ENCODE results near the gene ZFP37. TPM values are rescaled to one million over a fixed set of nuclear protein-coding genes. Genes with fewer than 3 reads are reported as not detected.

The ZFP37 gene
- total and polyA plus RNA-seq, 9 donors: 2.7 to 6.1 (median 4.8) TPM

- H3K9me3 ChIP-seq (replicated peaks; ENCODE audit: control insufficient read depth, low read depth, low read length): peaks cover 60% of the 10 kb centered on the region
- peaks cover 15% of the 10 kb centered on the region for H3K36me3 ChIP-seq (ENCODE audit: control insufficient read depth, insufficient read depth, low read length)
- H3K27me3 ChIP-seq (ENCODE audit: control insufficient read depth, insufficient read depth, low read length): no peaks in the 10 kb centered on the region
- no peaks in the 10 kb centered on the region for H3K4me1 ChIP-seq (ENCODE audit: control insufficient read depth, insufficient read depth, low read length)
- no peak for DNase-seq
- no peak overlapping the region for H3K4me3 ChIP-seq (ENCODE audit: low read length)
- no peak overlapping the region for H3K27ac ChIP-seq (ENCODE audit: low read length)
- no CpG with 5 or more reads among the region's 8 CpGs for WGBS (ENCODE audit: insufficient coverage)
Measured at GRCh38 chr9:112997236-112997941, 59.1 kb downstream of the ZFP37 start.

Other genes starting within 250 kb of the ZFP37 start
- gene SLC46A2, start 165.8 kb downstream of the ZFP37 start, total RNA-seq: 0.04 TPM
- gene SLC46A2, start 165.8 kb downstream of the ZFP37 start, polyA plus RNA-seq (ENCODE audit: insufficient read depth in 1 of 8, insufficient read length in 8 of 8, low replicate concordance in 1 of 8): under 1 TPM in 5 of 8 donors, not detected in 3; 0.14 to 0.19 (median 0.15) TPM
- gene ZNF883, start 44.5 kb downstream of the ZFP37 start, total RNA-seq: 4.6 TPM
- 1 to 10 TPM; 2.9 to 5.3 (median 3.7) TPM for gene ZNF883, start 44.5 kb downstream of the ZFP37 start, polyA plus RNA-seq (ENCODE audit: insufficient read depth in 1 of 8, insufficient read length in 8 of 8, low replicate concordance in 1 of 8)
- gene SLC31A2, start 94.3 kb upstream of the ZFP37 start, total RNA-seq: 4.1 TPM
- 1 to 10 TPM; 2.1 to 4.3 (median 2.8) TPM for gene SLC31A2, start 94.3 kb upstream of the ZFP37 start, polyA plus RNA-seq (ENCODE audit: insufficient read depth in 1 of 8, insufficient read length in 8 of 8, low replicate concordance in 1 of 8)
- 16.8 TPM for gene FKBP15, start 164.6 kb upstream of the ZFP37 start, total RNA-seq
- 10 to 100 TPM; 16.9 to 24.2 (median 20.3) TPM for gene FKBP15, start 164.6 kb upstream of the ZFP37 start, polyA plus RNA-seq (ENCODE audit: insufficient read depth in 1 of 8, insufficient read length in 8 of 8, low replicate concordance in 1 of 8)
- gene SLC31A1, start 164.8 kb upstream of the ZFP37 start, total RNA-seq: 8.0 TPM
- 10 to 100 TPM in 5 of 8 donors, 1 to 10 TPM in 3; 8.0 to 14.2 (median 10.2) TPM for gene SLC31A1, start 164.8 kb upstream of the ZFP37 start, polyA plus RNA-seq (ENCODE audit: insufficient read depth in 1 of 8, insufficient read length in 8 of 8, low replicate concordance in 1 of 8)
- gene CDC26, start 218.8 kb upstream of the ZFP37 start, total RNA-seq: 33.2 TPM
- gene CDC26, start 218.8 kb upstream of the ZFP37 start, polyA plus RNA-seq (ENCODE audit: insufficient read depth in 1 of 8, insufficient read length in 8 of 8, low replicate concordance in 1 of 8): 10 to 100 TPM; 19.7 to 27.8 (median 24.7) TPM
- 21.5 TPM for gene PRPF4, start 218.9 kb upstream of the ZFP37 start, total RNA-seq
- gene PRPF4, start 218.9 kb upstream of the ZFP37 start, polyA plus RNA-seq (ENCODE audit: insufficient read depth in 1 of 8, insufficient read length in 8 of 8, low replicate concordance in 1 of 8): 10 to 100 TPM; 16.5 to 25.2 (median 19.3) TPM
- 0.04 TPM for gene RNF183, start 246.7 kb upstream of the ZFP37 start, total RNA-seq
- gene RNF183, start 246.7 kb upstream of the ZFP37 start, polyA plus RNA-seq (ENCODE audit: insufficient read depth in 1 of 8, insufficient read length in 8 of 8, low replicate concordance in 1 of 8): under 1 TPM in 4 of 8 donors, not detected in 4; 0.08 to 0.35 (median 0.13) TPM